Measurements from ENCODE around the gene LDLRAD4.
A peak's percentile ranks its signal among the peaks of the same experiment; 100 is the strongest.

Gene LDLRAD4

GRCh38 chr18:13524811-13525210, 306.3 kb downstream of the LDLRAD4 start:
- no peak for DNase-seq

- DNase-seq = no peak
These were observed 306.9 kb downstream of the LDLRAD4 start for GRCh38 chr18:13525381-13526029.

- no peak for DNase-seq
These were observed 308.0 kb downstream of the LDLRAD4 start for GRCh38 chr18:13526519-13526918.

- no peak for DNase-seq
These were observed 308.7 kb downstream of the LDLRAD4 start for GRCh38 chr18:13527256-13527655.

- DNase-seq = no peak
These were observed 309.2 kb downstream of the LDLRAD4 start for GRCh38 chr18:13527730-13528129.

- no peak for DNase-seq
These were observed 310.3 kb downstream of the LDLRAD4 start for GRCh38 chr18:13528739-13529392.

- DNase-seq = peak; percentile 37
These were observed 311.7 kb downstream of the LDLRAD4 start for GRCh38 chr18:13530033-13530878.

GRCh38 chr18:13530879-13531387, 312.4 kb downstream of the LDLRAD4 start:
- DNase-seq = peak; percentile 74

- DNase-seq = no peak
These were observed 313.2 kb downstream of the LDLRAD4 start for GRCh38 chr18:13531681-13532325.

GRCh38 chr18:13532406-13533075, 314.0 kb downstream of the LDLRAD4 start:
- no peak for DNase-seq

GRCh38 chr18:13534631-13535030, 316.1 kb downstream of the LDLRAD4 start:
- no peak for DNase-seq

GRCh38 chr18:13536578-13536977, 318.0 kb downstream of the LDLRAD4 start:
- no peak for DNase-seq

GRCh38 chr18:13537022-13537780, 318.6 kb downstream of the LDLRAD4 start:
- DNase-seq = no peak

GRCh38 chr18:13538630-13539029, 320.1 kb downstream of the LDLRAD4 start:
- DNase-seq = no peak

- DNase-seq = no peak
These were observed 320.5 kb downstream of the LDLRAD4 start for GRCh38 chr18:13539050-13539449.

GRCh38 chr18:13539843-13540476, 321.4 kb downstream of the LDLRAD4 start:
- no peak for DNase-seq

GRCh38 chr18:13540477-13541182, 322.1 kb downstream of the LDLRAD4 start:
- DNase-seq = no peak

GRCh38 chr18:13541621-13542519, 323.3 kb downstream of the LDLRAD4 start:
- no peak for DNase-seq

- DNase-seq = no peak
These were observed 323.9 kb downstream of the LDLRAD4 start for GRCh38 chr18:13542520-13542847.

GRCh38 chr18:13543144-13543543, 324.6 kb downstream of the LDLRAD4 start:
- no peak for DNase-seq

Measured in left hindlimb (tissue), 1 donor.